GM12878 (cell line): ENCODE measurements around the gene ASIC4. TPM values are rescaled to one million over a fixed set of nuclear protein-coding genes. Genes with fewer than 3 reads are reported as not detected.

Experiments used
- ATAC-seq: fragments of 200-7000 bp; cut with Tn5 transposase; 3 replicates; pipeline ENCODE4 v1.9.1; 2020; ENCODE audit warnings: mild to moderate bottlenecking, moderate library complexity
- BruUV-seq: library from RNA; stranded (reverse); fragments of 400-500 nt; replicated peaks from 2 replicates; lab custom pipeline; 2021; lab: Mats Ljungman, UMichigan
- CTCF ChIA-PET: fragments of 300-600 bp; sonication (Branson Sonifier 250); formaldehyde crosslinking; extraction: SDS; loops from one replicate; lab custom pipeline; 2021; ENCODE audit warnings: inconsistent platforms; lab: Yijun Ruan, JAX
- POLR2A ChIA-PET: fragments of 350-600 bp; formaldehyde crosslinking; extraction: SDS; loops from one replicate; lab custom pipeline; 2021; ENCODE audit warnings: inconsistent platforms; lab: Charles Lee
- RAD21 ChIA-PET: fragments of 300-600 bp; sonication (Branson Sonifier 250); formaldehyde crosslinking; loops from one replicate; lab custom pipeline; 2023; ENCODE audit warnings: antibody characterized with exemption; ENCODE audit not compliant: unreplicated experiment; lab: Charles Lee
- SMC1A ChIA-PET: fragments of 300-600 bp; sonication (Branson Sonifier 250); formaldehyde crosslinking; loops from one replicate; lab custom pipeline; 2023; ENCODE audit not compliant: unreplicated experiment, uncharacterized antibody; lab: Charles Lee
- DNase-seq: peaks from one replicate; pipeline ENCODE4 v3.0.0-alpha.2; 2011; ENCODE audit warnings: low read depth, low spot score
- FAIRE-seq: peaks from 3 replicates; lab custom pipeline; 2011; peaks lifted over from hg19 to GRCh38; lab: Jason Lieb, UNC
- H2AFZ ChIP-seq: 2 replicates; pipeline ENCODE4 v1.6.0; 2011; ENCODE audit warnings: low read depth, low read length, control low read depth; ENCODE audit not compliant: control insufficient read depth
- H3K27ac ChIP-seq: 2 replicates; pipeline ENCODE4 v1.5.1; 2011; ENCODE audit warnings: control low read depth; ENCODE audit not compliant: control insufficient read depth, insufficient read depth
- H3K27me3 ChIP-seq, 2 experiments: replicated peaks in 1 of 2; 2 replicates each; pipeline versions ENCODE4 v1.6.0 to v1.6.1; 2011; ENCODE audit warnings: low read length in 1 of 2; ENCODE audit not compliant: control insufficient read depth in 2 of 2, insufficient read depth in 2 of 2
- H3K36me3 ChIP-seq, 2 experiments: 2 replicates each; pipeline ENCODE4 v1.5.1; 2011; ENCODE audit warnings: low read length in 1 of 2; ENCODE audit not compliant: control insufficient read depth in 2 of 2, insufficient read depth in 2 of 2
- H3K4me1 ChIP-seq: 2 replicates; pipeline ENCODE4 v1.6.1; 2011; ENCODE audit warnings: mild to moderate bottlenecking, low read length, moderate library complexity, mixed read lengths; ENCODE audit not compliant: control insufficient read depth, insufficient read depth
- H3K4me2 ChIP-seq: 2 replicates; pipeline ENCODE4 v1.6.0; 2011; ENCODE audit warnings: control low read depth; ENCODE audit not compliant: control insufficient read depth, insufficient read depth
- H3K4me3 ChIP-seq: fragments of 200-600 bp; sonication (generic); 2 replicates; pipeline ENCODE4 v1.5.1; 2016
- H3K79me2 ChIP-seq: 2 replicates; pipeline ENCODE4 v1.6.0; 2011; ENCODE audit warnings: low read length; ENCODE audit not compliant: control insufficient read depth, insufficient read depth
- H3K9ac ChIP-seq: 2 replicates; pipeline ENCODE4 v1.8.0; 2011; ENCODE audit warnings: low read length, control low read depth, mixed read lengths; ENCODE audit not compliant: control insufficient read depth, insufficient read depth
- H3K9me3 ChIP-seq: replicated peaks from 3 replicates; pipeline ENCODE4 v1.5.1; 2011; ENCODE audit warnings: mild to moderate bottlenecking, low read length; ENCODE audit not compliant: control insufficient read depth, insufficient read depth
- H4K20me1 ChIP-seq: 2 replicates; pipeline ENCODE4 v1.6.0; 2011; ENCODE audit not compliant: control insufficient read depth, insufficient read depth
- ATF7 ChIP-seq: fragments of 450-650 bp; IDR thresholded peaks from 2 replicates; pipeline ENCODE4 v1.6.1; 2016; ENCODE audit warnings: low read depth, mild to moderate bottlenecking
- BACH1 ChIP-seq: fragments of 450-650 bp; IDR thresholded peaks from 2 replicates; pipeline ENCODE4 v1.6.1; 2017; ENCODE audit warnings: mild to moderate bottlenecking, borderline replicate concordance
- CEBPB ChIP-seq, 2 experiments: fragments of 150-350 bp in 1 of 2; IDR thresholded peaks; 2 replicates each; pipeline ENCODE4 v1.6.1; 2012 to 2014; ENCODE audit warnings: low read depth in 2 of 2, low read length in 2 of 2, borderline replicate concordance in 1 of 2, inconsistent platforms in 1 of 2
- CREM ChIP-seq: IDR thresholded peaks from 2 replicates; pipeline ENCODE4 v1.6.1; 2014; ENCODE audit warnings: antibody characterized with exemption, low read depth
- KDM1A ChIP-seq: fragments of 200-600 bp; sonication (generic); IDR thresholded peaks from 2 replicates; pipeline ENCODE4 v1.6.1; 2016; ENCODE audit warnings: borderline replicate concordance
- PML ChIP-seq: IDR thresholded peaks from 2 replicates; pipeline ENCODE4 v1.6.1; 2012; ENCODE audit warnings: low read length, inconsistent platforms
- POLR2AphosphoS2 ChIP-seq: IDR thresholded peaks from 2 replicates; pipeline ENCODE4 v1.6.1; 2011; ENCODE audit warnings: low read depth, mild to moderate bottlenecking, low read length, improper control_type of control experiment, moderate library complexity
- POU2F2 ChIP-seq: IDR thresholded peaks from 3 replicates; pipeline ENCODE4 v1.6.1; 2011; ENCODE audit warnings: low read depth, mild to moderate bottlenecking, low read length, borderline replicate concordance
- RCOR1 ChIP-seq: conservative IDR thresholded peaks from 2 replicates; pipeline ENCODE4 v1.6.1; 2012; ENCODE audit warnings: low read depth, low read length, improper control_type of control experiment
- RELA ChIP-seq: fragments of 450-650 bp; IDR thresholded peaks from 2 replicates; pipeline ENCODE4 v1.8.0; 2014; ENCODE audit warnings: borderline replicate concordance; ENCODE audit not compliant: partially characterized antibody
- SIN3A ChIP-seq: IDR thresholded peaks from 2 replicates; pipeline ENCODE4 v1.6.1; 2012; ENCODE audit warnings: low read depth, low read length, improper control_type of control experiment
- WRNIP1 ChIP-seq: IDR thresholded peaks from 2 replicates; pipeline ENCODE4 v1.6.1; 2011; ENCODE audit warnings: low read depth, low read length, improper control_type of control experiment, borderline replicate concordance
- WGBS: methylation state at CpG from one replicate; pipeline ENCODE4 v1.1.6; 2016; ENCODE audit warnings: low lambda C conversion rate; ENCODE audit not compliant: insufficient replicate concordance, insufficient coverage; ENCODE audit errors: missing lambda C conversion rate; 5-methylcytosine and 5-hydroxymethylcytosine counted together
- in situ Hi-C: fragments of 300-500 bp; cut with MboI; formaldehyde crosslinking; loops from 9 replicates; pipeline ENCODE4 v1.14.3; 2018; ENCODE audit warnings: mixed read lengths
- intact Hi-C: fragments of 100-400 bp; cut with micrococcal nuclease; formaldehyde crosslinking; loops from one replicate; pipeline ENCODE4 v1.14.2; 2022; ENCODE audit not compliant: unreplicated experiment
- polyA plus RNA-seq, 11 experiments: library from polyadenylated mRNA; depleted of rRNA in 4 of 11; unstranded in 6 of 11; stranded (reverse) in 5 of 11; fragments of >200 nt; fragmentation: Nextera tagmentation in 4 of 11; fragmentation: Illumina TruSeq in 1 of 11; extraction: Ambion mirVana in 4 of 11; extraction: Trizol in 1 of 11; gene quantifications; 1 replicate in 1 of 11; 2 replicates in 10 of 11; pipeline versions ENCODE4 v1.2.1 to v1.2.3, GENCODE V29; 2011 to 2016; ENCODE audit warnings: inconsistent platforms in 2 of 11, missing spikeins in 2 of 11, low read depth in 1 of 11
- total RNA-seq, 4 experiments: library from RNA; depleted of rRNA in 3 of 4; stranded (reverse); fragments of >200 nt in 3 of 4; fragmentation: Illumina TruSeq in 1 of 4; extraction: Trizol in 1 of 4; gene quantifications; 2 replicates each; pipeline versions ENCODE4 v1.2.1 to v1.2.3, GENCODE V29; 2013 to 2021
- TF ChIP-seq, protein P1 (sequence below): fragments of 450-650 bp; IDR thresholded peaks from 2 replicates; pipeline ENCODE4 v1.6.1; 2016; ENCODE audit warnings: mild to moderate bottlenecking

Gene ASIC4
- total and polyA plus RNA-seq, 10 of the 15 experiments (the other 5 are each of a cell fraction or from before 2014, with no cell fraction given): 0.01 TPM; not detected in 9

DNA sequence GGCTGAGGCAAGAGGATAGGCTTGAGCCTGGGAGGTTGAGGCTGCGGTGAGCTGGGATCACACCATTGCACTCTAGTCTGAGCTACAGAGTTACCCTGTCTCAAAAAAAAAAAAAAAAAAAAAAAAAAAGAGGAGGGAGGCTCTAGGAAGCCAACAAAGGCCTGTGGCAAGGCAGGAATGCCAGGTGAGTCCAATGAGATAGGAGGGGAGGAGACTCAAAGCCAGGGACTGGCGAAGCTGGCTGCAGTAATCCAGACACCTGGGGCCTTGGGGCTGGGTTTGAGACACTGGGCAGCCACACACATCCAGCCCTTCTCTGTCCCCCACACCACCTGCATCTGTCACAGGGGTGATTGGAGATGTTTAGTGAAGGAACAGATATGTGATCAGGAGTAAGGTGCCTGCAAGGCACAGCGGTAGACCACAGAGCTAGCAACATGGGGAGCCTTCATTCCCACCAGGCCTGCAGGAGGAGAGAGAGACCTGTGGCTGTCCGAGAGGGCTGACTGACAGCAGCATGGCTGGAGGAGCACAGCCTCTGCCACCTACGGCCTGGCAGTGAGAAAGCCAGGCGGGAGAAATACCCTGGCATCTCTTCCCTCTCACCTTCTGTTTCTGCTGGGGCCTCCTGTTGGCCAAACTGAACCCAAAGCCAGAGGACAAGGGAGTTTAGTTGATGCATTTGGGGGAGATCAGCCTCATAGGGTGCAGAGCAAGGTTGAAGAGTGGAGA, 19.8 kb downstream of the ASIC4 start (continued):
- no peak for TF ChIP-seq KDM1A
- TF ChIP-seq SIN3A: no peak
- no peak for TF ChIP-seq WRNIP1
- TF ChIP-seq ATF7: no peak
- no peak for TF ChIP-seq BACH1
- TF ChIP-seq, protein P1, sequence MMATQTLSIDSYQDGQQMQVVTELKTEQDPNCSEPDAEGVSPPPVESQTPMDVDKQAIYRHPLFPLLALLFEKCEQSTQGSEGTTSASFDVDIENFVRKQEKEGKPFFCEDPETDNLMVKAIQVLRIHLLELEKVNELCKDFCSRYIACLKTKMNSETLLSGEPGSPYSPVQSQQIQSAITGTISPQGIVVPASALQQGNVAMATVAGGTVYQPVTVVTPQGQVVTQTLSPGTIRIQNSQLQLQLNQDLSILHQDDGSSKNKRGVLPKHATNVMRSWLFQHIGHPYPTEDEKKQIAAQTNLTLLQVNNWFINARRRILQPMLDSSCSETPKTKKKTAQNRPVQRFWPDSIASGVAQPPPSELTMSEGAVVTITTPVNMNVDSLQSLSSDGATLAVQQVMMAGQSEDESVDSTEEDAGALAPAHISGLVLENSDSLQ: no peak
- TF ChIP-seq CREM: no peak
- no peak for TF ChIP-seq RCOR1

DNA sequence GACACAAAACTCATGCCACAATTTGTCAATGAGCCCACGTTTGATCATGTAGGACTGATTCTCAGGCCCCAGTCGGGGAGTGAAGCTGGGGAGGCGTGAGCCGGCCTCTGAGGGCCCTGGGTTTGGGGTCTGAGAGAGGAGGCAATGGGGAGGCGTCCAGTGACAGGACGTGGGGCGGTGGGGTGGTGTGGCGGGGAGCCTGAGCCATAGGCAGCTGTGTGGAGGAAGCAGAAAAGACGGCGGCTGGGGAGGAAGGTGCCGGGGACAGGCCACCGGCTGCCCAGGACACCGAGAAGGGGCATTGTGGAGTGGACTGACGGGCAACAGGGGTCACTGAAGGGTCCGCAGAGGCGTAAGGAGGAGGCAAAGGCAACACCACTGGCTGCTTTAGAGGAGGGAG, 22.1 kb downstream of the ASIC4 start:
- H3K4me1 ChIP-seq: no peaks in the 10 kb centered on the region
- no peak for ATAC-seq
- no peak overlapping the region for H3K4me2 ChIP-seq
- no peaks in the 10 kb centered on the region for H3K9me3 ChIP-seq
- POLR2A ChIA-PET: no interaction called here
- H3K27me3 ChIP-seq: no peaks in the 10 kb centered on the region; a peak in 2 of 4 replicates
- SMC1A ChIA-PET: interaction anchor here (1.8 kb wide), 1 partner anchor 41 kb away, joined by 4 read pairs; no protein-coding TSS in a partner anchor
- no peak overlapping the region for H3K4me3 ChIP-seq
- in situ Hi-C loops: no loop called here
- RAD21 ChIA-PET: no interaction called here
- H3K27ac ChIP-seq: no peak overlapping the region
- TF ChIP-seq RCOR1: no peak
- TF ChIP-seq CEBPB (IDR thresholded peaks at IDR 0.05; ENCODE audit: borderline replicate concordance in 1 of 2, low read depth in 2 of 2, low read length in 2 of 2): no peak
- TF ChIP-seq POU2F2: no peak
- TF ChIP-seq POLR2AphosphoS2: no peak
- no peak for TF ChIP-seq RELA
- TF ChIP-seq PML: no peak
- TF ChIP-seq, all 136 proteins: peak for 0
- H3K9ac ChIP-seq: no peak overlapping the region
- DNase-seq (no peak), FAIRE-seq (no peak)
- WGBS: 15% methylated on average over 6 of the region's 16 CpGs
- no peaks in the 10 kb centered on the region for H4K20me1 ChIP-seq
- no peaks in the 10 kb centered on the region for H3K79me2 ChIP-seq
- CTCF ChIA-PET: interaction anchor here (1.1 kb wide), 1 partner anchor 41 kb away, joined by 3 read pairs; a partner anchor contains a TSS
- H3K36me3 ChIP-seq: no peaks in the 10 kb centered on the region; a peak in 1 of 4 replicates
- intact Hi-C loops: no loop called here
- no TSS peak for BruUV-seq
- no peak overlapping the region for H2AFZ ChIP-seq
